GM21515 (cell line): Measurements from ENCODE around the gene KDM7A.
A peak's percentile ranks its signal among the peaks of the same experiment; 100 is the strongest.
"Not testable (repeated sequence)": the region's sequence is repeated elsewhere in the genome, so short reads cannot be mapped to it uniquely, and the experiment has no call there.

Source experiments
- ATAC-seq: cut with Tn5 transposase; IDR thresholded peaks from one replicate; pipeline ENCODE4 v1.9.1; 2021; ENCODE audit not compliant: unreplicated experiment

Gene KDM7A

GRCh38 chr7:140203556-140203955, 26.8 kb upstream of the KDM7A start:
- ATAC-seq: no peak

- not testable (repeated sequence) for ATAC-seq
Observed at GRCh38 chr7:140202942-140203341, 26.2 kb upstream of the KDM7A start.

GRCh38 chr7:140201393-140201792, 24.6 kb upstream of the KDM7A start:
- ATAC-seq: no peak

GRCh38 chr7:140200061-140200989, 23.5 kb upstream of the KDM7A start:
- ATAC-seq: no peak

GRCh38 chr7:140197938-140198337, 21.2 kb upstream of the KDM7A start:
- ATAC-seq: no peak

- no peak for ATAC-seq
Observed at GRCh38 chr7:140197218-140197890, 20.6 kb upstream of the KDM7A start.

GRCh38 chr7:140196361-140197217, 19.8 kb upstream of the KDM7A start:
- no peak for ATAC-seq

- no peak for ATAC-seq
Observed at GRCh38 chr7:140195859-140196258, 19.1 kb upstream of the KDM7A start.

GRCh38 chr7:140192620-140193019, 15.8 kb upstream of the KDM7A start:
- ATAC-seq: no peak

GRCh38 chr7:140192176-140192575, 15.4 kb upstream of the KDM7A start:
- ATAC-seq: no peak

GRCh38 chr7:140190588-140190987, 13.8 kb upstream of the KDM7A start:
- ATAC-seq: no peak

- no peak for ATAC-seq
Observed at GRCh38 chr7:140189917-140190316, 13.1 kb upstream of the KDM7A start.

GRCh38 chr7:140182917-140183316, 6.1 kb upstream of the KDM7A start:
- ATAC-seq: no peak

- no peak for ATAC-seq
Observed at GRCh38 chr7:140179339-140179738, 2.6 kb upstream of the KDM7A start.

- peak; percentile 9 for ATAC-seq
Observed at GRCh38 chr7:140176122-140176701, 571 bp downstream of the KDM7A start.

- ATAC-seq: peak; percentile 53
Observed at GRCh38 chr7:140175221-140176121, 1.3 kb downstream of the KDM7A start.

GRCh38 chr7:140174217-140174616, 2.6 kb downstream of the KDM7A start:
- no peak for ATAC-seq

GRCh38 chr7:140170375-140170774, 6.4 kb downstream of the KDM7A start:
- no peak for ATAC-seq

GRCh38 chr7:140168816-140169215, 8.0 kb downstream of the KDM7A start:
- no peak for ATAC-seq

GRCh38 chr7:140165422-140165821, 11.4 kb downstream of the KDM7A start:
- ATAC-seq: no peak
